ENCODE data around the gene MAP3K13. TPM values are rescaled to one million over a fixed set of nuclear protein-coding genes. Genes with fewer than 3 reads are reported as not detected.
"Not testable (repeated sequence)": the region's sequence is repeated elsewhere in the genome, so short reads cannot be mapped to it uniquely, and the experiment has no call there.

The MAP3K13 gene
- total RNA-seq, 4 donors from 2014 or later, result 12.8 to 44.9 (median 19.6) TPM

DNA sequence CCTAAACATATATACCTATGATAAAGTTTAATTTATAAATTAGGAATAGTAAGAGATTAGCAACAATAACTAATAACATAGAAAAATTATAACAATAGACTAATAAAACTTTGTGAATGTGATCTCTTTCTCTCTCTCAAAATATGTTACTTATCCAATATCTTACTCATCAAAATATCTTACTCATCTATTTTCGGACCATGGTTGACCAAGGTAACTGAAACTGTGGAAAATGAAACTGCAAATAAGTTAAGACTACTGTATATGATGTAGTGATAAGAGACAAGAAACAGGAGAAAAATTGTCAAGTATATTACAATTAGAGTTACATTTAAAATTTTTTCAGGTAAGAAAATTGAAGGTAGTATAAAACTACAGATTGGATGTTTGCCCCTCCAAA lies 19.2 kb downstream of the MAP3K13 start:
- Histone ChIP-seq H3K4me3 (no peak overlapping the region), H3K36me3 (no peaks in the 10 kb centered on the region), H3K27ac (replicated peaks in 1 of 4) (no peak overlapping the region), H3K9me3 (no peaks in the 10 kb centered on the region), H3K4me1 (no peaks in the 10 kb centered on the region), H3K27me3 (no peaks in the 10 kb centered on the region)
- WGBS, result 98% methylated on average over 1 of the region's 1 CpG
- no peak for TF ChIP-seq EP300 (IDR thresholded peaks at IDR 0.05)
- no peak for TF ChIP-seq POLR2AphosphoS5 (IDR thresholded peaks at IDR 0.05)
- no peak for TF ChIP-seq POLR2A (IDR thresholded peaks at IDR 0.05; ENCODE audit: low read depth)
- TF ChIP-seq, protein P1, sequence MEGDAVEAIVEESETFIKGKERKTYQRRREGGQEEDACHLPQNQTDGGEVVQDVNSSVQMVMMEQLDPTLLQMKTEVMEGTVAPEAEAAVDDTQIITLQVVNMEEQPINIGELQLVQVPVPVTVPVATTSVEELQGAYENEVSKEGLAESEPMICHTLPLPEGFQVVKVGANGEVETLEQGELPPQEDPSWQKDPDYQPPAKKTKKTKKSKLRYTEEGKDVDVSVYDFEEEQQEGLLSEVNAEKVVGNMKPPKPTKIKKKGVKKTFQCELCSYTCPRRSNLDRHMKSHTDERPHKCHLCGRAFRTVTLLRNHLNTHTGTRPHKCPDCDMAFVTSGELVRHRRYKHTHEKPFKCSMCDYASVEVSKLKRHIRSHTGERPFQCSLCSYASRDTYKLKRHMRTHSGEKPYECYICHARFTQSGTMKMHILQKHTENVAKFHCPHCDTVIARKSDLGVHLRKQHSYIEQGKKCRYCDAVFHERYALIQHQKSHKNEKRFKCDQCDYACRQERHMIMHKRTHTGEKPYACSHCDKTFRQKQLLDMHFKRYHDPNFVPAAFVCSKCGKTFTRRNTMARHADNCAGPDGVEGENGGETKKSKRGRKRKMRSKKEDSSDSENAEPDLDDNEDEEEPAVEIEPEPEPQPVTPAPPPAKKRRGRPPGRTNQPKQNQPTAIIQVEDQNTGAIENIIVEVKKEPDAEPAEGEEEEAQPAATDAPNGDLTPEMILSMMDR (IDR thresholded peaks at IDR 0.05), result no peak
- DNase-seq (ENCODE audit: extremely low spot score), result no peak
- intact Hi-C loops (cut with DNase I), result no loop called here

DNA sequence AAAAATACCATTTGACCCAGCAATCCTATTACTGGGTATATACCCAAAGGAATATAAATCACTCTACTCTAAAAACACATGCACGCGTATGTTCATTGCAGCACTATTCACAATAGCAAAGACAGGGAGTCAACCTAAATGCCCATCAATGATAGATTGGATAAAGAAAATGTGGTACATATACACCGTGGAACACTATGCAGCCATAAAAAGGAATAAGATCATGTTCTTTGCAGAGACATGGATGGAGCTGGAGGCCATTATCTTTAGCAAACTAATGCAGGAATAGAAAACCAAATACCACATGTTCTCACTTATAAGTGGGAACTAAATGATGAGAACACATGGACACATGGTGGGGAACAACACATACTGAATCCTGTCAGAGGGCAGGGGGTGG lies 23.6 kb downstream of the MAP3K13 start:
- H3K27me3 ChIP-seq; H3K36me3 ChIP-seq; H3K4me1 ChIP-seq; H3K9me3 ChIP-seq; DNase-seq (ENCODE audit: extremely low spot score); H3K27ac ChIP-seq (replicated peaks in 1 of 4); intact Hi-C loops (cut with DNase I); H3K4me3 ChIP-seq: not testable (repeated sequence)
- 98% methylated on average over 3 of the region's 3 CpGs for WGBS

DNA sequence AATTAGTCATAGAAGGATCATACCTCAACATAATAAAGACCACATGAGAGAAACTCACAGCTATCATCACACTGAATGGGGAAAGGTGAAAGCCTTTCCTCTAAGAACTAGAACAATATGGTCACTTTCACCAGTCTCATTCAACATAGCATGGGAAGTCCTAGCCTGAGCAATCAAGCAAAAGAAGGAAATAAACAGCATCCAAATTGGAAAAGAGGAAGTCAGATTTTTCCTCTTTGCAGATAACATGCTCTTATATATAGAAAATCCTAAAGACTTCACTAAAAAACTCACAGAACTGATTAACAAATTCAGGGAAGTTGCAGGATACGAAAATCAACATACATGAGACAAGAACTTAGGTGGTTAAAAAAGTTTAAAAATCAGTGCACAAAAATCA lies 24.7 kb downstream of the MAP3K13 start:
- 97% methylated on average over 1 of the region's 1 CpG for WGBS
- intact Hi-C loops (cut with DNase I), result no loop called here
- Histone ChIP-seq H3K4me3 (no peak overlapping the region), H3K27ac (replicated peaks in 1 of 4) (no peak overlapping the region), H3K36me3 (no peaks in the 10 kb centered on the region), H3K4me1 (no peaks in the 10 kb centered on the region), H3K9me3 (no peaks in the 10 kb centered on the region), H3K27me3 (no peaks in the 10 kb centered on the region)
- TF ChIP-seq POLR2AphosphoS5 (IDR thresholded peaks at IDR 0.05) (no peak), EP300 (IDR thresholded peaks at IDR 0.05) (no peak), POLR2A (IDR thresholded peaks at IDR 0.05; ENCODE audit: low read depth) (no peak)
- TF ChIP-seq, protein P1 (IDR thresholded peaks at IDR 0.05), result no peak
- no peak for DNase-seq (ENCODE audit: extremely low spot score)

DNA sequence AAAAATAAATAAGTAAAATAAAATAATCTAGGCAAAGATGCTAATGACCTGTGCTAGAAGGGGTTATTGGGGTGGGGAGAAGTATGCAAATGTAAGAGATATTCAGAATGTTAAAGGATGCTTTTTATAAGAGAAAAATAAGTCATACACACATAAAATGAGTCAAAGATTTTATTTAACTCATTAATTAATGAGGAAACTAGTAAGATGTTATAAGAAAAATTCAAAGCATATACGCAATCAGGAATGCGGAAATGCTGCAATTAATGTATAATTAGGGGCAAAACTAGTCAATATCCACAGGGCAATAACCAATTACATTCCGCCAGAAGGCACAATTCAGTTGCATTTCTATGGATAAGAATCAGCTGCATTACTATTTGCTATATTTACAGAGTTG lies 30.1 kb downstream of the MAP3K13 start:
- H3K27ac ChIP-seq (replicated peaks in 1 of 4), result no peak overlapping the region
- WGBS, result 96% methylated on average over 3 of the region's 3 CpGs
- H3K4me1 ChIP-seq, result peaks cover 0 to 5% (median 4%) of the 10 kb centered on the region in 4 donors
- H3K27me3 ChIP-seq, result no peaks in the 10 kb centered on the region
- H3K36me3 ChIP-seq, result no peaks in the 10 kb centered on the region
- DNase-seq (ENCODE audit: extremely low spot score), result peak; percentile 2
- no peaks in the 10 kb centered on the region for H3K9me3 ChIP-seq
- TF ChIP-seq, protein P1 (IDR thresholded peaks at IDR 0.05), result no peak
- TF ChIP-seq EP300 (IDR thresholded peaks at IDR 0.05) (no peak), POLR2A (IDR thresholded peaks at IDR 0.05; ENCODE audit: low read depth) (no peak), POLR2AphosphoS5 (IDR thresholded peaks at IDR 0.05) (no peak)
- no peak overlapping the region for H3K4me3 ChIP-seq
- intact Hi-C loops (cut with DNase I), result no loop called here

DNA sequence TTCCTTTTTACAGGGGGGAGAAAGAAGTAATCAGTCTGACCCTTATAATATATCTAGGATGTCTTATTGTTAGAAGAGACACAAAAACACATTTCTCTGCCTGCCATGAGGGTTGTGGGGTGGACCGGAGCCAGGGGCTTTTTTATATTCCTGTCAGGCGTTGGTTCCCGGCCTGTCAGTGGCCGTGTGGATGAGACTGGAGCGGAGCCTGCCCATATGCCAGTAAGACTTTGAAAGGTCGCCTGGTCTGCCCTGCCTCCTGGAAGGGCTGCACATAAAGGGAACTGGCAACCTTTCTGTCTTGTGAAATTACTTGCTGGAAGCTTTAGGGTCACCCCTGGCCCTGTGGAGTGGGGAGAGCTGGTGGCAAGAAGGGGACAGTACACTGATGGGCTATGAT lies 34.7 kb downstream of the MAP3K13 start:
- TF ChIP-seq POLR2AphosphoS5 (IDR thresholded peaks at IDR 0.05), result no peak
- no peak for TF ChIP-seq POLR2A (IDR thresholded peaks at IDR 0.05; ENCODE audit: low read depth)
- TF ChIP-seq, protein P1 (IDR thresholded peaks at IDR 0.05), result no peak
- no peak for TF ChIP-seq EP300 (IDR thresholded peaks at IDR 0.05)
- 53% methylated on average over 6 of the region's 6 CpGs for WGBS
- peak; percentile 12 for DNase-seq (ENCODE audit: extremely low spot score)
- no peaks in the 10 kb centered on the region for H3K36me3 ChIP-seq
- peaks cover 0 to 16% (median 10%) of the 10 kb centered on the region in 4 donors for H3K4me1 ChIP-seq
- no peaks in the 10 kb centered on the region for H3K9me3 ChIP-seq
- intact Hi-C loops (cut with DNase I), result no loop called here
- no peaks in the 10 kb centered on the region for H3K27me3 ChIP-seq
- H3K27ac ChIP-seq (replicated peaks in 1 of 4), result no peak overlapping the region
- no peak overlapping the region for H3K4me3 ChIP-seq

All from esophagus muscularis mucosa (tissue), 4 donors.